ENCODE measurements around the gene MTHFD2L.

MTHFD2L gene

GRCh38 chr4:74287791-74288190, 129.9 kb downstream of the MTHFD2L start:
- CTCF ChIA-PET = no interaction called here

GRCh38 chr4:74291471-74291870, 133.6 kb downstream of the MTHFD2L start:
- ChIA-PET CTCF (no interaction called here), POLR2A (no interaction called here)
- no peak for DNase-seq (ENCODE audit: extremely low spot score)
- TF ChIP-seq TARDBP (IDR thresholded peaks at IDR 0.05) = no peak
- no peak for TF ChIP-seq ELF4 (IDR thresholded peaks at IDR 0.05)

More at GRCh38 chr4:74287791-74288190, 129.9 kb downstream of the MTHFD2L start:
- TF ChIP-seq NFRKB (IDR thresholded peaks at IDR 0.05) = no peak
- POLR2A ChIA-PET = no interaction called here
- DNase-seq (ENCODE audit: extremely low spot score) = no peak

- ChIA-PET CTCF (no interaction called here), POLR2A (no interaction called here)
- no peak for TF ChIP-seq ARNT (IDR thresholded peaks at IDR 0.05)
- TF ChIP-seq CTBP1 (IDR thresholded peaks at IDR 0.05; ENCODE audit: borderline replicate concordance) = no peak
- TF ChIP-seq ELF4 (IDR thresholded peaks at IDR 0.05) = no peak
- TF ChIP-seq LEF1 (IDR thresholded peaks at IDR 0.05; ENCODE audit: borderline replicate concordance) = no peak
- TF ChIP-seq HDGF (IDR thresholded peaks at IDR 0.05; ENCODE audit: borderline replicate concordance) = no peak
- no peak for TF ChIP-seq FOXK2 (IDR thresholded peaks at IDR 0.05)
- TF ChIP-seq L3MBTL2 (conservative IDR thresholded peaks at IDR 0.05) = no peak
- no peak for TF ChIP-seq FOXM1 (IDR thresholded peaks at IDR 0.05; ENCODE audit: borderline replicate concordance)
- TF ChIP-seq PKNOX1 (IDR thresholded peaks at IDR 0.05) = no peak
- no peak for TF ChIP-seq ZNF384 (IDR thresholded peaks at IDR 0.05)
- no peak for TF ChIP-seq NFRKB (IDR thresholded peaks at IDR 0.05)
- no peak for TF ChIP-seq FOXA1 (IDR thresholded peaks at IDR 0.05)
- DNase-seq (ENCODE audit: extremely low spot score) = no peak
Measured at GRCh38 chr4:74292111-74292870, 134.4 kb downstream of the MTHFD2L start.

GRCh38 chr4:74293558-74293957, 135.6 kb downstream of the MTHFD2L start:
- CTCF ChIA-PET = no interaction called here
- no peak for DNase-seq (ENCODE audit: extremely low spot score)
- POLR2A ChIA-PET = no interaction called here
- TF ChIP-seq ELF4 (IDR thresholded peaks at IDR 0.05) (no peak), SUZ12 (IDR thresholded peaks at IDR 0.05) (no peak), NFRKB (IDR thresholded peaks at IDR 0.05) (no peak), FOXK2 (IDR thresholded peaks at IDR 0.05) (no peak), LEF1 (IDR thresholded peaks at IDR 0.05; ENCODE audit: borderline replicate concordance) (no peak), SP1 (IDR thresholded peaks at IDR 0.05) (no peak)

GRCh38 chr4:74294681-74295080, 136.8 kb downstream of the MTHFD2L start:
- ChIA-PET POLR2A (no interaction called here), CTCF (no interaction called here)
- DNase-seq (ENCODE audit: extremely low spot score) = no peak
- TF ChIP-seq FOXM1 (IDR thresholded peaks at IDR 0.05; ENCODE audit: borderline replicate concordance) (no peak), PKNOX1 (IDR thresholded peaks at IDR 0.05) (no peak), HDGF (IDR thresholded peaks at IDR 0.05; ENCODE audit: borderline replicate concordance) (no peak), BHLHE40 (IDR thresholded peaks at IDR 0.05; ENCODE audit: borderline replicate concordance) (no peak), FOXA1 (IDR thresholded peaks at IDR 0.05) (no peak), SUZ12 (IDR thresholded peaks at IDR 0.05) (no peak), TARDBP (IDR thresholded peaks at IDR 0.05) (no peak), ARNT (IDR thresholded peaks at IDR 0.05) (no peak), FOXK2 (IDR thresholded peaks at IDR 0.05) (no peak)

- ChIA-PET CTCF (no interaction called here), POLR2A (no interaction called here)
- no peak for TF ChIP-seq SUZ12 (IDR thresholded peaks at IDR 0.05)
- no peak for TF ChIP-seq SP1 (IDR thresholded peaks at IDR 0.05)
- no peak for TF ChIP-seq L3MBTL2 (conservative IDR thresholded peaks at IDR 0.05)
- TF ChIP-seq CTBP1 (IDR thresholded peaks at IDR 0.05; ENCODE audit: borderline replicate concordance) = no peak
- TF ChIP-seq FOXK2 (IDR thresholded peaks at IDR 0.05) = no peak
- no peak for TF ChIP-seq HDGF (IDR thresholded peaks at IDR 0.05; ENCODE audit: borderline replicate concordance)
- TF ChIP-seq ZNF384 (IDR thresholded peaks at IDR 0.05) = no peak
- no peak for TF ChIP-seq FOXM1 (IDR thresholded peaks at IDR 0.05; ENCODE audit: borderline replicate concordance)
- TF ChIP-seq ELF4 (IDR thresholded peaks at IDR 0.05) = no peak
- TF ChIP-seq LEF1 (IDR thresholded peaks at IDR 0.05; ENCODE audit: borderline replicate concordance) = no peak
- no peak for TF ChIP-seq FOXA1 (IDR thresholded peaks at IDR 0.05)
- DNase-seq (ENCODE audit: extremely low spot score) = no peak
Measured at GRCh38 chr4:74297539-74297938, 139.6 kb downstream of the MTHFD2L start.

GRCh38 chr4:74304095-74304625, 146.2 kb downstream of the MTHFD2L start:
- DNase-seq (ENCODE audit: extremely low spot score) = no peak
- ChIA-PET POLR2A (no interaction called here), CTCF (interaction anchor here (1.4 kb wide), 1 partner anchor 76 kb away, joined by 4 read pairs; no protein-coding TSS in a partner anchor)
- TF ChIP-seq FOXK2 (IDR thresholded peaks at IDR 0.05) (no peak), ZNF384 (IDR thresholded peaks at IDR 0.05) (no peak), ELF4 (IDR thresholded peaks at IDR 0.05) (no peak), ARNT (IDR thresholded peaks at IDR 0.05) (no peak), BHLHE40 (IDR thresholded peaks at IDR 0.05; ENCODE audit: borderline replicate concordance) (no peak), PKNOX1 (IDR thresholded peaks at IDR 0.05) (no peak), SUZ12 (IDR thresholded peaks at IDR 0.05) (no peak), SP1 (IDR thresholded peaks at IDR 0.05) (no peak), NFRKB (IDR thresholded peaks at IDR 0.05) (no peak), FOXM1 (IDR thresholded peaks at IDR 0.05; ENCODE audit: borderline replicate concordance) (no peak), TARDBP (IDR thresholded peaks at IDR 0.05) (no peak), LEF1 (IDR thresholded peaks at IDR 0.05; ENCODE audit: borderline replicate concordance) (no peak), FOXA1 (IDR thresholded peaks at IDR 0.05) (no peak), HDGF (IDR thresholded peaks at IDR 0.05; ENCODE audit: borderline replicate concordance) (no peak), L3MBTL2 (conservative IDR thresholded peaks at IDR 0.05) (no peak), CTBP1 (IDR thresholded peaks at IDR 0.05; ENCODE audit: borderline replicate concordance) (no peak)

Data from HEK293T (cell line).